Esophagus muscularis mucosa (tissue), 4 donors: Measurements from ENCODE around the gene PNMT. TPM values are rescaled to one million over a fixed set of nuclear protein-coding genes. Genes with fewer than 3 reads are reported as not detected.

Experiments
- DNase-seq: peaks from one replicate; pipeline ENCODE4 v3.0.0-alpha.2; 2017; ENCODE audit errors: extremely low spot score
- H3K27ac ChIP-seq, 4 donors: fragments of 200-600 bp; sonication (generic); replicated peaks in 1 of 4; 1 replicate in 3 of 4; 2 replicates in 1 of 4; pipeline ENCODE4 v1.5.1; 2016 to 2019; ENCODE audit warnings: mild to moderate bottlenecking in 1 of 4
- H3K27me3 ChIP-seq, 4 donors: fragments of 200-600 bp; sonication (generic); one replicate each; pipeline versions ENCODE4 v1.5.1 to v1.6.0; 2016 to 2019
- H3K36me3 ChIP-seq, 4 donors: fragments of 200-600 bp; sonication (generic); one replicate each; pipeline ENCODE4 v1.5.1; 2016 to 2019
- H3K4me1 ChIP-seq, 4 donors: fragments of 200-600 bp; sonication (generic); one replicate each; pipeline ENCODE4 v1.5.1; 2016 to 2019
- H3K4me3 ChIP-seq, 4 donors: fragments of 200-600 bp; sonication (generic); 1 replicate in 2 of 4; 2 replicates in 2 of 4; pipeline ENCODE4 v1.5.1; 2016 to 2019; ENCODE audit warnings: mild to moderate bottlenecking in 4 of 4, moderate library complexity in 1 of 4
- H3K9me3 ChIP-seq, 4 donors: fragments of 200-600 bp; sonication (generic); 1 replicate in 3 of 4; 2 replicates in 1 of 4; pipeline ENCODE4 v1.5.1; 2016 to 2019
- EP300 ChIP-seq: sonication (generic); formaldehyde crosslinking; IDR thresholded peaks from one replicate; pipeline ENCODE4 v1.6.1; 2017; ENCODE audit warnings: antibody characterized with exemption
- POLR2A ChIP-seq: fragments of 450-650 bp; IDR thresholded peaks from one replicate; pipeline ENCODE4 v1.6.1; 2017; ENCODE audit warnings: antibody characterized with exemption, moderate library complexity, mild to moderate bottlenecking, low read depth
- POLR2AphosphoS5 ChIP-seq, 2 donors: sonication (generic); formaldehyde crosslinking; IDR thresholded peaks; one replicate each; pipeline ENCODE4 v1.6.1; 2017; ENCODE audit warnings: antibody characterized with exemption in 2 of 2
- WGBS: methylation state at CpG from one replicate; pipeline ENCODE4 v1.1.5; 2018; 5-methylcytosine and 5-hydroxymethylcytosine counted together
- intact Hi-C: fragments of 100-400 bp; cut with DNase I; formaldehyde crosslinking; loops from one replicate; pipeline ENCODE4 v1.15.1; 2023
- total RNA-seq, 4 donors: library from RNA; depleted of rRNA; stranded (reverse); fragments of >200 nt; gene quantifications; one replicate each; pipeline versions ENCODE4 v1.1.0 to v1.2.1, GENCODE V29; 2016
- TF ChIP-seq, protein P1 (sequence below), 3 experiments: fragments of 200-600 bp in 2 of 3; fragments of 450-650 bp in 1 of 3; sonication (generic) in 2 of 3; IDR thresholded peaks; one replicate each; pipeline ENCODE4 v1.5.1; 2017 to 2019; ENCODE audit warnings: antibody characterized with exemption in 3 of 3, mild to moderate bottlenecking in 2 of 3, moderate library complexity in 1 of 3

The PNMT gene
- total RNA-seq, 4 donors from 2014 or later: 9.4 to 14.3 (median 10.6) TPM

DNA sequence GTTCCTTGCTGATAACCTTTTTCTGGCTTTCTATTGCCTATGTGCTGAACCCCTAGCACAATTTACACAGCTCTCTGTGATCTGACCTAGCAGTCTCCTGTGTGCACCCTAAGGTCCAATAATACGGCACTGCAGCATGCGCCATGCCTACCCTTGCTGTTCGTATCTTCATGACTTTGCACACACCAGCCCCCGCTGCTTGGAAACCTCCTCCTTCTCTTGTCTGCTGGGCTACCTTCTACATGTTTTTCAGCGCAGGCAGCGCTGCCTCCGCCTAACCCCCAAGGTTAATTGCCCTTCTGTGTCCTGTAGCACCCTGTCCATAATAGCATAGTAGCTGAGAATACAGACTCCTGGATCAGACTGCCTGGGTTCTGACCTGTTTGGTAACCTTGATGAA, 29.9 kb upstream of the PNMT start:
- Histone ChIP-seq H3K36me3 (no peaks in the 10 kb centered on the region), H3K27me3 (no peaks in the 10 kb centered on the region), H3K4me3 (peak overlapping the region; percentile 78 to 95 (median 90)), H3K4me1 (peaks cover 54 to 87% (median 77%) of the 10 kb centered on the region in 4 donors), H3K27ac (no peak overlapping the region), H3K9me3 (no peaks in the 10 kb centered on the region)
- no peak for DNase-seq
- intact Hi-C loops: loop anchor here (5.0 kb wide), 2 partner anchors 89 to 114 kb away; no protein-coding TSS in a partner anchor
- no peak for TF ChIP-seq EP300
- no peak for TF ChIP-seq POLR2AphosphoS5 (IDR thresholded peaks at IDR 0.05)
- TF ChIP-seq POLR2A: no peak
- TF ChIP-seq, protein P1, sequence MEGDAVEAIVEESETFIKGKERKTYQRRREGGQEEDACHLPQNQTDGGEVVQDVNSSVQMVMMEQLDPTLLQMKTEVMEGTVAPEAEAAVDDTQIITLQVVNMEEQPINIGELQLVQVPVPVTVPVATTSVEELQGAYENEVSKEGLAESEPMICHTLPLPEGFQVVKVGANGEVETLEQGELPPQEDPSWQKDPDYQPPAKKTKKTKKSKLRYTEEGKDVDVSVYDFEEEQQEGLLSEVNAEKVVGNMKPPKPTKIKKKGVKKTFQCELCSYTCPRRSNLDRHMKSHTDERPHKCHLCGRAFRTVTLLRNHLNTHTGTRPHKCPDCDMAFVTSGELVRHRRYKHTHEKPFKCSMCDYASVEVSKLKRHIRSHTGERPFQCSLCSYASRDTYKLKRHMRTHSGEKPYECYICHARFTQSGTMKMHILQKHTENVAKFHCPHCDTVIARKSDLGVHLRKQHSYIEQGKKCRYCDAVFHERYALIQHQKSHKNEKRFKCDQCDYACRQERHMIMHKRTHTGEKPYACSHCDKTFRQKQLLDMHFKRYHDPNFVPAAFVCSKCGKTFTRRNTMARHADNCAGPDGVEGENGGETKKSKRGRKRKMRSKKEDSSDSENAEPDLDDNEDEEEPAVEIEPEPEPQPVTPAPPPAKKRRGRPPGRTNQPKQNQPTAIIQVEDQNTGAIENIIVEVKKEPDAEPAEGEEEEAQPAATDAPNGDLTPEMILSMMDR (IDR thresholded peaks at IDR 0.05): no peak
- WGBS: 94% methylated on average over 7 of the region's 7 CpGs

DNA sequence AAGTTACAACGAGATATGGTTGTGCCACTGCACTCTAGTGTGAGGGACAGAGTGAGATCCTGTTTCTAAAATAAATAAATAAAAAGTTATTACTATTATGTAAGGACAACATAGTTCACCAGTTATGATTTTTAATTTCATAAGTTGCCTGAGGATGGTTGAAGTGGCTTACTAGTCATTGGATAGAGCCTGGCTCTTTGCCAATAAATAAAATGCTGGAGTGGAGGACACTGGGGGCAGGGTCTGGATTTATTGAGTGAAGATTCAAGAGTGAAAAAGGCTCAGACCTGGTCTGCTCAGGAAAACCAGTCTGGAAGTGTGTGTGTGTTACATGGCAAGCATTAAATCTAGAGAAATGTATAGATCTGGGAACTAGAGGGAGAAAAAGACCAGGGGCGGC, 29.2 kb upstream of the PNMT start:
- TF ChIP-seq POLR2AphosphoS5 (IDR thresholded peaks at IDR 0.05) (no peak), POLR2A (no peak), EP300 (no peak)
- TF ChIP-seq, protein P1 (IDR thresholded peaks at IDR 0.05): no peak
- Histone ChIP-seq H3K27ac (no peak overlapping the region), H3K4me1 (peaks cover 54 to 90% (median 78%) of the 10 kb centered on the region in 4 donors), H3K36me3 (no peaks in the 10 kb centered on the region), H3K9me3 (no peaks in the 10 kb centered on the region), H3K27me3 (no peaks in the 10 kb centered on the region), H3K4me3 (no peak overlapping the region)
- whole genome bisulfite sequencing: 85% methylated on average over 2 of the region's 2 CpGs
- intact Hi-C loops: loop anchor here (5.0 kb wide), 2 partner anchors 88 to 113 kb away; no protein-coding TSS in a partner anchor
- no peak for DNase-seq

DNA sequence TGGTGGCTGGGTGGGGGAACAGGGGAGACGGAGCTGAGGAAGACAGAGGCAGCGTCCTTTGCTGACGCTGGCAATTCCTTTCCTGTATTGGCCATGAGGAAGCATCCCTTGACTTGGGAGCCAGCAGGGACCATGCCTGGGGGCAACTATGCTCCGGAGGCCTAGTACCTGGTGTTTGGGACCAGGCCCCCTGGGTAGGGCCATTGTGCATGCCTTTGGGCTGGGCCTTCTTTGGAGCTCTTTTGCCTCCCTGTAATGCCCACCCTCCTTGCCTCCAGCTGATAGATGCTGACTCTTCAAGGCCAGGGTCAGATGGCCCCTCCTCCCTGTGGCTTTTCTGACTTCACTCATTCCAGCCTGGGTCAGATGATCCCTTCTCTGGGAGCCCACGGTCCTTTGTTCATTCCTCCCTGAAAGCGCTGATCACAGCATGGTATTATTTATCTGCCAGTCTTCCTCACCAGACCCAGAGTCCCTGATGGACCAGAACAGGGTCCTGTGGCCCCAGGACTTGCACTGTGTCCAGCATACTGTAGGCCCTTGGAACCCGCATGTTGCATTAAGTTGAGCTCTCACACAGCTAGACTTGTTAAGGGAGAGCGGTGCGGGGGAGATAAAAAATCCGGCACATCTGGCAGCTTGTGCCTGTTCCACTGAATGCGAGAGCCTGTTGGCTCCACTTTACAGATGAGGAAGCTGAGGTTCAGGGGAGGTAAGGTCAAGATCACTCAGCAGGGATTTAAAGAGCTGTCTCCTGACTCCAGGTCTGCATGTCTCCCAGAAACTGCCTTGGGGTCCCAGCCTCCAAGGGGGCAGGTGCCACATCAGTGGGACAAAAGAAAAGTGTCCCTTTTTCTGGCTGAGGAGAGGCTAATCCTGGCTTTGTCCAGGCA, 28.4 kb upstream of the PNMT start:
- WGBS: 82% methylated on average over 11 of the region's 11 CpGs
- Histone ChIP-seq H3K4me1 (peaks cover 50 to 87% (median 73%) of the 10 kb centered on the region in 4 donors), H3K36me3 (no peaks in the 10 kb centered on the region), H3K9me3 (no peaks in the 10 kb centered on the region), H3K27ac (no peak overlapping the region), H3K27me3 (no peaks in the 10 kb centered on the region), H3K4me3 (no peak overlapping the region)
- no peak for DNase-seq
- TF ChIP-seq, protein P1 (IDR thresholded peaks at IDR 0.05): no peak
- TF ChIP-seq POLR2AphosphoS5 (IDR thresholded peaks at IDR 0.05) (no peak), POLR2A (no peak), EP300 (no peak)
- intact Hi-C loops: loop anchor here (5.0 kb wide), 2 partner anchors 87 to 112 kb away; no protein-coding TSS in a partner anchor

GRCh38 chr17:39640591-39641031, 27.6 kb upstream of the PNMT start:
- 37% methylated on average over 3 of the region's 4 CpGs for WGBS
- H3K27me3 ChIP-seq: no peaks in the 10 kb centered on the region
- no peaks in the 10 kb centered on the region for H3K9me3 ChIP-seq
- H3K36me3 ChIP-seq: no peaks in the 10 kb centered on the region
- DNase-seq: no peak
- H3K4me1 ChIP-seq: peaks cover 51 to 86% (median 71%) of the 10 kb centered on the region in 4 donors
- TF ChIP-seq POLR2A (no peak), POLR2AphosphoS5 (IDR thresholded peaks at IDR 0.05) (no peak), EP300 (no peak)
- TF ChIP-seq, protein P1 (IDR thresholded peaks at IDR 0.05): no peak
- intact Hi-C loops: no loop called here
- no peak overlapping the region for H3K4me3 ChIP-seq
- no peak overlapping the region for H3K27ac ChIP-seq
